LNCaP clone FGC (cell line): Measurements from ENCODE around the gene PGR.

ENCODE experiments used
- DNase-seq: peaks from one replicate; pipeline ENCODE4 v3.0.0-alpha.2; 2011; ENCODE audit warnings: low read depth
- H3K4me3 ChIP-seq: 2 replicates; pipeline ENCODE4 v1.5.1; 2011; ENCODE audit warnings: mild to moderate bottlenecking, low read depth, low read length, control low read depth
- TF ChIP-seq, protein P1 (sequence below): IDR thresholded peaks from 2 replicates; pipeline ENCODE4 v1.5.1; 2012; ENCODE audit warnings: mild to moderate bottlenecking; ENCODE audit not compliant: control insufficient read depth, insufficient read depth; ENCODE audit errors: extremely low read depth

The PGR gene

DNA sequence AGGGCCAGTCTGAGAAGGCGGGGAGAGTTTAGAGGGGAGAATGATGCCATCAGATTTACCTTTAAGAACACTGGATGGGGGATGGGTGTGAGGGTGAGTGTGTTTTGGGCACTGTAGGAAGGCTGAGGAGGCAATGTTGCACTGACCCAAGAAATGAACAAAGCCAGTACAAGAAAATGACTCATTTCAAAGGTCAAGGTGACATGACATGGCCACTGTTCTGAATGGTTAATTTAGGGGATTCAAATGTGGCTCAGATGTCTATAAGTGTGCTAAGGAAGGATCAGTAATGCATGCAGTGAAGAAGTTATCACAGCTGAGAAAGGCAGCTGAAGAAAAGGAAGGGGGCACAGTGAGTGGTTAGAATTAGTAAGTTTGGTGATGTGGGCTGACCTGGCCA lies 129.9 kb downstream of the PGR start:
- H3K4me3 ChIP-seq: no peak overlapping the region
- TF ChIP-seq, protein P1, sequence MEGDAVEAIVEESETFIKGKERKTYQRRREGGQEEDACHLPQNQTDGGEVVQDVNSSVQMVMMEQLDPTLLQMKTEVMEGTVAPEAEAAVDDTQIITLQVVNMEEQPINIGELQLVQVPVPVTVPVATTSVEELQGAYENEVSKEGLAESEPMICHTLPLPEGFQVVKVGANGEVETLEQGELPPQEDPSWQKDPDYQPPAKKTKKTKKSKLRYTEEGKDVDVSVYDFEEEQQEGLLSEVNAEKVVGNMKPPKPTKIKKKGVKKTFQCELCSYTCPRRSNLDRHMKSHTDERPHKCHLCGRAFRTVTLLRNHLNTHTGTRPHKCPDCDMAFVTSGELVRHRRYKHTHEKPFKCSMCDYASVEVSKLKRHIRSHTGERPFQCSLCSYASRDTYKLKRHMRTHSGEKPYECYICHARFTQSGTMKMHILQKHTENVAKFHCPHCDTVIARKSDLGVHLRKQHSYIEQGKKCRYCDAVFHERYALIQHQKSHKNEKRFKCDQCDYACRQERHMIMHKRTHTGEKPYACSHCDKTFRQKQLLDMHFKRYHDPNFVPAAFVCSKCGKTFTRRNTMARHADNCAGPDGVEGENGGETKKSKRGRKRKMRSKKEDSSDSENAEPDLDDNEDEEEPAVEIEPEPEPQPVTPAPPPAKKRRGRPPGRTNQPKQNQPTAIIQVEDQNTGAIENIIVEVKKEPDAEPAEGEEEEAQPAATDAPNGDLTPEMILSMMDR: no peak
- no peak for DNase-seq

DNA sequence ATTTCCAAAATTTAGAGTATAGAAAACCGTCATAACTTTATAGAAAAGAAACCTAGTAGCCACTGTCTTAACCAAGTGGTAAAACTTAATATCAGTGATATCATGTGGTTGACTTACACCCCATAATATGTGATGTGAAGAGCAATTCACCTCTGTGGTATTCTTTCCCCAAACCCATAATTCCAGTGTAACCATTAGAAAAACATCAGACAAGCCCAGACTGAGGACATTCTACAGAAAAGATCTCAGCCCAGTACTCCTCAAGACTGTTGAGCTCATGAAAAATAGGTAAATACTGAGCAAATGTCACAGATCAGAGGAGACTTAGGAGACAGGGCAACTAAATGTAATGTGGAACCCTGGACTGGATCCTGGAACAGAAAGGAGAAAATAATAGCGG lies 134.6 kb downstream of the PGR start:
- TF ChIP-seq, protein P1: no peak
- H3K4me3 ChIP-seq: no peak overlapping the region
- DNase-seq: no peak

DNA sequence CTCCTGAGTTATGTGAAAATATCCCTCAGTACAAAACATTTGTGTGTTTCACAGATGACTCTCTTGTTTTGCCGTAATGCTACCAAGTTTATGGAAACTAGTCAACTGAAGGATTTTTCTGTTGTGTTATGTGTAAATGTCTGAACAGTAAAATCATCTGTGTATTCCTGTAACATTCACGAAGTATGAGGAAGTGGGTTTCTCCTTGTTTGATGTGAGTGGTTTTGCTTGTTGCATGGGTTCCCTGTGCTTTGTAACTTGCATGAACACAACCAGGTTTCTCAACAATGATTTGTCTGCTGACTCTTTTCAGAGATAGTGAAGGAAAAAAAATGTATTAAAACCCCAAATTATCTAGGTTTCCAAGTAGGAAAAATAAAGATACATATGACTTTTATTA lies 138.1 kb downstream of the PGR start:
- no peak overlapping the region for H3K4me3 ChIP-seq
- TF ChIP-seq, protein P1: no peak
- no peak for DNase-seq

DNA sequence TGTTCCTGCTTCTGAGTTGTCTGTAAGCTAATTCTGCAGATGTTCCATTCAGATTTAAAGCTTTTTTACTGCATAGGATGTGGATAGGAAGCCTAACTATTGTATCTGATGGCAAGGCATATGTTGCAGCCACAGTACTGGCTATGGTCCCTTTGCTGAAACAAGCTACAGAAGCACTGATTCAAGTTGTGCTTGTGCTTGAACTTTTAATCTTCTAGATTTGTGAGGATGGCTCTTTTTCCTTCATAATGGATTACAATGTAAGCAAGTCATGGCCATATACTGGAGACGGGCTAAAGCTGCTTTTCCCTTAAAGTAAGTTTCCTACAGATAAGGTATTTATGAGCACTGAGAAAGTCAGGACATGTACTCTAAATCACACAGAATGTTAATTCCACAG lies 138.7 kb downstream of the PGR start:
- TF ChIP-seq, protein P1: no peak
- no peak for DNase-seq
- no peak overlapping the region for H3K4me3 ChIP-seq

DNA sequence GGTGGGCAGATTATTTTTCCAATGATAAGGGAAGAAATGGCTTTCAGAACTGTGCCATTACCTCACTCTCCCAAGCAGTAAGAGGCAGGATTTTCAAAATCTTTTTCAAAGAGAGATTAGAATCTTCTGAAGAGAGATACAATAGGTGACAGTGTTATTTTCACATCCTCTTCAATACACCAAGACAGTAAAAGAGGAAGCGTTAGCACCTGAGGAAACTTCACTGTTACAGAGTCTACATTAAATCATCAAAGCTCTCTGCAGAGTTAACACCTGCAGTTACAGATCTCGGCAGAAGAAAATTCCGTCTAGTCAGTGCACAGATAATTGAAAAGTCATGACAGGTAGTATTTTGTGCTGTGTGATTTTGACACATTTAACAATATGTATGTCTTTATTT lies 144.9 kb downstream of the PGR start:
- no peak overlapping the region for H3K4me3 ChIP-seq
- TF ChIP-seq, protein P1: no peak
- no peak for DNase-seq

DNA sequence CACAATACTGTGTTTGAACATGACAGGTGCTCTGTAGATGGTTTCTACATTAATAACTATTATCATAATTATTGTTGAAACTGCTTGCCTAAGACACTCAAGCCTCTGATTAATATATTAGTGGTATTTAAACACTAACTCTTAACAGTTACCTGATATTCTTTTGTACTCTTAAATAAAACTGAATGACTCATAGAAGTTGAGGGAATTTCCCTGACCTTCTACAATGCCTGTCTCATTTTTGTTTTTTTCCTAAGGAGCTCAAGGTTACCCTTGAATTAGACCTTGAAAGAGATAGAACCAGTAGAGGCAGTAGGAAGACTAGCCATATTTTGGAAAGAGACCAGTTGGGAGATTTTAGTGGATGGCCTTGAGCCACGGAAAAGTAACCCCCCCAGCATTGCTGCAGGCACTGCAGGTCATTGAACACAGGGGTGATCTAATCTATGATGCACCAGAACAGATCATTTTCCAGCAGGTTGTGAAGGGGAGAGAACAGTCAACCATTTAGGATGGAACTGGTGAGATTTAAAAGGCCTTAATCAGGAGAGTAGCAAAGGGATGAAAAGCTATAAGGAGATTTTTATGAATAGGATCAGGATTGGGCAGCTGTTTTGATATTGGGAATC lies 148.3 kb downstream of the PGR start:
- TF ChIP-seq, protein P1: no peak
- no peak overlapping the region for H3K4me3 ChIP-seq
- no peak for DNase-seq

DNA sequence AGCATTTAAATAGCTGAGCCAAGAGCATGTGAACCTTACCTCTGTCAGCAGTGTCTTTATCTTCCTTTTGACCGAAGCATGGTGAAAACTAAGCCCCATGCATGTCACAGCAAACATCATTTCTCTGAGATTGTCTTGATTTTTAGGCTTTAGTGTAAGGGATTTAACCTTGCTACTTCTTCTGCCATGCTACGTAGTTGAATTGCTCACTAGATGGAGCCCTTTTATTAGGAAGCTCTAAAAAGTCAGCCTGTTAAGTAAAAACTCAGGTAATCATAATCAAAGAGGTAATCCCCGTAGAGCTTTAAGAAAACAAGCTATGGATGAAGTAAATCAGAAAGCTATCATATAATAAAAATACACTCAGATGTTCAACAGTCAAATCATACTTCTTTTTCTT lies 149.5 kb downstream of the PGR start:
- DNase-seq: peak; percentile 50
- TF ChIP-seq, protein P1: peak; percentile 77
- no peak overlapping the region for H3K4me3 ChIP-seq
